Measurements from ENCODE around the gene HOXB3.

HOXB3 gene

DNA sequence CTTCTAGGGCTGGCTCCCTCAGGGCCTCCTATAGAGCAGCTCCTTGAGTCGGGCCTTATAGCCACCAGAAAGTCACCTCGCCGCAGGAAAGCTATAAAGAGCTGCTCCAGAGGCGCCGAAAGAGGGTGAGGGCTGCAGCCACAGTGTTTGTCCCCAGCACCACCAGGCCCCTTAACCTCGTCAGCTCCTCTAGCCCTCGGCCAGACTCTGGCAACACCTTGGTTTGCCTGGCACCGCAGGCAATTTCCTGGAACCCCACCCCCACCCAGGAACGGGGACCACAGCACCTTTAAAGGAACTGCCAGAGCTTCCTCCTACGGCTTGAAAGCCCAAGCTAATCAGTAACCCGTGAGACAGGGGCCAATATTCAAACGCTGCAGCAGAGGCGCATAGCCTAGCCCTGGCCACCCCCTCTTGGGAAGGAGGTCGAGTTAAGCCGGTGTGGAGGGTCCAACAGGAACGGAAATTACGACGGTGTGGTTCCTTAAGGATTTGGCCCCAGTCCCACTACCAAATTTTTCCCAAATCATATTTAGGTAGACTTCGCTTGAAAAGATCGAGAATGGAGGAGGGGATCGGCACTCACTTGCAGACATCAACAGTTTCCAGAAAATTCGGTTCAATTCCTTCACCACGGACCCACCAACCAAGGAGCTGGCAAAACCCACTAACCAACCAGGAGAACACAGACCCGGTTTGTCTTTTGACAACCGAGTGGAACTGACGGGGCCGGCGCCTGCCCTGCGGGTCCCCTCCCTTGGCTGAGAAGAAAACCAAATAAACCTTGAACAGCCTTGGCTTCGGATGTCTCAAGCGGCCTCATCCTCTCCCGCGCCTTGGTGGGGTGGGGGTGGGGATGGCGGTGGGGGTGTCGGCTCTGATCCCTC is 11.7 kb upstream of the HOXB3 start (continued):
- TF ChIP-seq, protein P1, sequence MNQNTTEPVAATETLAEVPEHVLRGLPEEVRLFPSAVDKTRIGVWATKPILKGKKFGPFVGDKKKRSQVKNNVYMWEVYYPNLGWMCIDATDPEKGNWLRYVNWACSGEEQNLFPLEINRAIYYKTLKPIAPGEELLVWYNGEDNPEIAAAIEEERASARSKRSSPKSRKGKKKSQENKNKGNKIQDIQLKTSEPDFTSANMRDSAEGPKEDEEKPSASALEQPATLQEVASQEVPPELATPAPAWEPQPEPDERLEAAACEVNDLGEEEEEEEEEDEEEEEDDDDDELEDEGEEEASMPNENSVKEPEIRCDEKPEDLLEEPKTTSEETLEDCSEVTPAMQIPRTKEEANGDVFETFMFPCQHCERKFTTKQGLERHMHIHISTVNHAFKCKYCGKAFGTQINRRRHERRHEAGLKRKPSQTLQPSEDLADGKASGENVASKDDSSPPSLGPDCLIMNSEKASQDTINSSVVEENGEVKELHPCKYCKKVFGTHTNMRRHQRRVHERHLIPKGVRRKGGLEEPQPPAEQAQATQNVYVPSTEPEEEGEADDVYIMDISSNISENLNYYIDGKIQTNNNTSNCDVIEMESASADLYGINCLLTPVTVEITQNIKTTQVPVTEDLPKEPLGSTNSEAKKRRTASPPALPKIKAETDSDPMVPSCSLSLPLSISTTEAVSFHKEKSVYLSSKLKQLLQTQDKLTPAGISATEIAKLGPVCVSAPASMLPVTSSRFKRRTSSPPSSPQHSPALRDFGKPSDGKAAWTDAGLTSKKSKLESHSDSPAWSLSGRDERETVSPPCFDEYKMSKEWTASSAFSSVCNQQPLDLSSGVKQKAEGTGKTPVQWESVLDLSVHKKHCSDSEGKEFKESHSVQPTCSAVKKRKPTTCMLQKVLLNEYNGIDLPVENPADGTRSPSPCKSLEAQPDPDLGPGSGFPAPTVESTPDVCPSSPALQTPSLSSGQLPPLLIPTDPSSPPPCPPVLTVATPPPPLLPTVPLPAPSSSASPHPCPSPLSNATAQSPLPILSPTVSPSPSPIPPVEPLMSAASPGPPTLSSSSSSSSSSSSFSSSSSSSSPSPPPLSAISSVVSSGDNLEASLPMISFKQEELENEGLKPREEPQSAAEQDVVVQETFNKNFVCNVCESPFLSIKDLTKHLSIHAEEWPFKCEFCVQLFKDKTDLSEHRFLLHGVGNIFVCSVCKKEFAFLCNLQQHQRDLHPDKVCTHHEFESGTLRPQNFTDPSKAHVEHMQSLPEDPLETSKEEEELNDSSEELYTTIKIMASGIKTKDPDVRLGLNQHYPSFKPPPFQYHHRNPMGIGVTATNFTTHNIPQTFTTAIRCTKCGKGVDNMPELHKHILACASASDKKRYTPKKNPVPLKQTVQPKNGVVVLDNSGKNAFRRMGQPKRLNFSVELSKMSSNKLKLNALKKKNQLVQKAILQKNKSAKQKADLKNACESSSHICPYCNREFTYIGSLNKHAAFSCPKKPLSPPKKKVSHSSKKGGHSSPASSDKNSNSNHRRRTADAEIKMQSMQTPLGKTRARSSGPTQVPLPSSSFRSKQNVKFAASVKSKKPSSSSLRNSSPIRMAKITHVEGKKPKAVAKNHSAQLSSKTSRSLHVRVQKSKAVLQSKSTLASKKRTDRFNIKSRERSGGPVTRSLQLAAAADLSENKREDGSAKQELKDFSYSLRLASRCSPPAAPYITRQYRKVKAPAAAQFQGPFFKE (tag by site-specific recombination; IDR thresholded peaks at IDR 0.05; ENCODE audit: borderline replicate concordance), result 0 out of 2 replicates have a peak, but pooled peaks have one; percentile 51
- TF ChIP-seq EGR2 (tag by site-specific recombination; IDR thresholded peaks at IDR 0.05; ENCODE audit: low read depth) (no peak), ZNF423 (tag by site-specific recombination; IDR thresholded peaks at IDR 0.05) (0 out of 2 replicates have a peak, but pooled peaks have one; percentile 10), ZBTB17 (tag by site-specific recombination; IDR thresholded peaks at IDR 0.05) (peak; percentile 65), ZNF223 (tag by site-specific recombination; IDR thresholded peaks at IDR 0.05) (no peak), OSR2 (tag by site-specific recombination; IDR thresholded peaks at IDR 0.05) (0 out of 2 replicates have a peak, but pooled peaks have one; percentile 13), ZNF140 (tag by site-specific recombination; IDR thresholded peaks at IDR 0.05) (no peak), ZIC2 (tag by site-specific recombination; IDR thresholded peaks at IDR 0.05) (peak; percentile 71)
- TF ChIP-seq, protein P2, sequence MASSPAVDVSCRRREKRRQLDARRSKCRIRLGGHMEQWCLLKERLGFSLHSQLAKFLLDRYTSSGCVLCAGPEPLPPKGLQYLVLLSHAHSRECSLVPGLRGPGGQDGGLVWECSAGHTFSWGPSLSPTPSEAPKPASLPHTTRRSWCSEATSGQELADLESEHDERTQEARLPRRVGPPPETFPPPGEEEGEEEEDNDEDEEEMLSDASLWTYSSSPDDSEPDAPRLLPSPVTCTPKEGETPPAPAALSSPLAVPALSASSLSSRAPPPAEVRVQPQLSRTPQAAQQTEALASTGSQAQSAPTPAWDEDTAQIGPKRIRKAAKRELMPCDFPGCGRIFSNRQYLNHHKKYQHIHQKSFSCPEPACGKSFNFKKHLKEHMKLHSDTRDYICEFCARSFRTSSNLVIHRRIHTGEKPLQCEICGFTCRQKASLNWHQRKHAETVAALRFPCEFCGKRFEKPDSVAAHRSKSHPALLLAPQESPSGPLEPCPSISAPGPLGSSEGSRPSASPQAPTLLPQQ (tag by site-specific recombination; IDR thresholded peaks at IDR 0.05), result no peak

DNA sequence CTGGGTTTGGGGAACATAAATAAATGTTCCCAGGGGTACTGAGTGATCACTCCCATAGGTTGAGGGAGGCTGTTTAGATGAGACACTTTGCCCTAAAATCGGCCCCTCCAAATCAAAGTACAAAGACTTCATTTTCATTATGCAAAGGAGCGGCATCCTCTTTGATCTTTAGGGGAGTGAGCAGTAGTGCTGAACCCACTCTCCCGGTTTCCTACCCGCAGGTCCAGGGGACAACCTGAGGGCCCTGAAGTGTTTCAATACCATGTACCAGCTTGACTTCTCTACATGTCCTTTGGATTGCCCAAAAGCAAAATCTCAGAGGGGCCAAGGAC is 11.1 kb upstream of the HOXB3 start:
- peaks cover 0 to 15% of the 10 kb centered on the region in 2 experiments; a peak in 1 of 3 replicates for H3K36me3 ChIP-seq (ENCODE audit: control insufficient read depth in 2 of 2, insufficient read depth in 1 of 2, low read length in 2 of 2)

DNA sequence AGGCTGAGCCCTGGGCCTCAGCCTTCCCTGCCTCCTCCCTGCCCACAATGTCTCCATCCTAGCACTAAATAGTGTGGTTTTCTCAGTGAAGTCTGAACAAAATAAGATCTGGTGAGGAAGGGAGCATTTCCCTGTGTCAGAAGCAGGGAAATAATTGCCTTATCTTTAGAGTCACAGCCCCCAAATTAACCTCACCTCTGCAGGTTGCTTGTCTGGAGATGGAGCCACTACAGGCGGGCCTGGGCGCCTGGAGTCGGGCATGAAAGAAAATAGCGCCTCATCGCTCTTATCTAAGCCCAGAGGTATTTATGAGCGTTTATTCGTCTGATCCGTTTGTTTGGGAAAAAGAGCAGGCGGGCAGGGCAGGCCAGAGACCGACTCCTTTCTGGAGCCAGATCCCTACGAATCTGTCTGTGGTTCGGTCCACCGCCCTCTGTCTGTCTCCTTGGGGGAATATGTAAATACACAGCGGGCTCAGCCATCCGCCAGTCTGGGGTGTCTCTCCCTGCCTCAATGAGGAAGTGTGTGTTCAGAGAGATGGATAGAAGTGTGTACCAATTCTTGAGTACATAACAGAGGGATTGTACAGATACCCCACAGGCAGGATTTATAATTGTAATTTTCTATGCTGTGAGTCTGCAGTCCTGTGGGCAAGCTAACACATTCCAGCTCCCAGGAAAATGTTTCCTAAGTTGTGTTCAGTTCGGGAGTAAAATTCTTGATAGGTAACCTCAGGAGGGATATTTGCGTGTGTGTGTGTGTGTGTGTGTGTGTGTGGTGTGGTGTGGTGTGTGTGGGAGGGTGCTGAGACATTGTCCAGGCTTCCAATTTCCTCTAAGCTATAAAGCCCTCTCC is 10.4 kb upstream of the HOXB3 start:
- H3K4me3 ChIP-seq (ENCODE audit: low read depth, low read length), result peak overlapping the region; percentile 14
- POLR2A ChIA-PET, result interaction anchor here (0.6 to 1.9 kb wide), 5 partner anchors 9 to 25 kb away, joined by 3 to 8 read pairs (median 3); partner anchors contain the start of gene HOXB9
- CTCF ChIA-PET, result interaction anchor here (0.6 to 2.2 kb wide), 17 partner anchors 9 to 651 kb away, joined by 3 to 6 read pairs (median 4); no protein-coding TSS in a partner anchor
- TF ChIP-seq ZNF2 (tag by site-specific recombination; IDR thresholded peaks at IDR 0.05) (peak; percentile 2; the same call in 1 of the 2 replicates), FEZF1 (tag by site-specific recombination; IDR thresholded peaks at IDR 0.05) (peak; percentile 76), TRIM28 (IDR thresholded peaks at IDR 0.05; ENCODE audit: borderline replicate concordance, low read length) (no peak; the same call in 1 of the 2 replicates), ZNF664 (tag by site-specific recombination; IDR thresholded peaks at IDR 0.05) (no peak; the same call in 1 of the 2 replicates), ZNF394 (tag by site-specific recombination; IDR thresholded peaks at IDR 0.05; ENCODE audit: borderline replicate concordance) (no peak), ZNF473 (tag by site-specific recombination; IDR thresholded peaks at IDR 0.05) (no peak), HOXA7 (CRISPR knock-in tag; IDR thresholded peaks at IDR 0.05; ENCODE audit: borderline replicate concordance) (no peak), ZNF585B (tag by site-specific recombination; IDR thresholded peaks at IDR 0.05) (no peak), ZNF423 (tag by site-specific recombination; IDR thresholded peaks at IDR 0.05) (no peak), ZNF214 (tag by site-specific recombination; IDR thresholded peaks at IDR 0.05; ENCODE audit: borderline replicate concordance) (no peak), ZNF48 (tag by site-specific recombination; IDR thresholded peaks at IDR 0.05) (no peak), ZNF571 (tag by site-specific recombination; IDR thresholded peaks at IDR 0.05) (no peak), ZFP41 (tag by site-specific recombination; IDR thresholded peaks at IDR 0.05; ENCODE audit: borderline replicate concordance) (no peak)

More for the DNA sequence above, 11.1 kb upstream of the HOXB3 start:
- peaks cover 41% of the 10 kb centered on the region for H3K4me1 ChIP-seq (ENCODE audit: control insufficient read depth, insufficient read depth, low read length)
- ChIA-PET CTCF (interaction anchor here (0.5 to 2.2 kb wide), 17 partner anchors 9 to 575 kb away, joined by 3 to 6 read pairs (median 4); no protein-coding TSS in a partner anchor), POLR2A (interaction anchor here (0.9 to 1.9 kb wide), 3 partner anchors 8 to 18 kb away, joined by 3 to 8 read pairs (median 3); no protein-coding TSS in a partner anchor)
- TF ChIP-seq TCF7L2 (IDR thresholded peaks at IDR 0.05; ENCODE audit: borderline replicate concordance, low read depth, low read length), result peak; percentile 92
- TF ChIP-seq ZBTB17 (tag by site-specific recombination; IDR thresholded peaks at IDR 0.05), result no peak
- peak overlapping the region; percentile 86 for H3K27ac ChIP-seq (ENCODE audit: extremely low read depth, low read depth, low read length)
- no peak overlapping the region for H3K4me3 ChIP-seq (ENCODE audit: low read depth, low read length)
- H3K9me3 ChIP-seq (ENCODE audit: control insufficient read depth, insufficient read depth, low read depth, low read length), result no peaks in the 10 kb centered on the region

More for the DNA sequence above, 10.4 kb upstream of the HOXB3 start:
- peaks cover 36% of the 10 kb centered on the region for H3K4me1 ChIP-seq (ENCODE audit: control insufficient read depth, insufficient read depth, low read length)
- H3K27ac ChIP-seq (ENCODE audit: extremely low read depth, low read depth, low read length), result peak overlapping the region; percentile 86
- peaks cover 3 to 22% of the 10 kb centered on the region in 2 experiments; a peak in 1 of 3 replicates for H3K36me3 ChIP-seq (ENCODE audit: control insufficient read depth in 2 of 2, insufficient read depth in 1 of 2, low read length in 2 of 2)
- H3K9me3 ChIP-seq (ENCODE audit: control insufficient read depth, insufficient read depth, low read depth, low read length), result no peaks in the 10 kb centered on the region

Data from HEK293 (cell line).